GM12874 (cell line): ENCODE measurements around the gene BBS9.

Experiments used
- TF ChIP-seq, protein P1 (sequence below): IDR thresholded peaks from 2 replicates; pipeline ENCODE4 v1.5.1; 2011; ENCODE audit warnings: low read depth, mild to moderate bottlenecking, control low read depth, low read length, moderate library complexity; ENCODE audit not compliant: insufficient read depth

Gene BBS9

DNA sequence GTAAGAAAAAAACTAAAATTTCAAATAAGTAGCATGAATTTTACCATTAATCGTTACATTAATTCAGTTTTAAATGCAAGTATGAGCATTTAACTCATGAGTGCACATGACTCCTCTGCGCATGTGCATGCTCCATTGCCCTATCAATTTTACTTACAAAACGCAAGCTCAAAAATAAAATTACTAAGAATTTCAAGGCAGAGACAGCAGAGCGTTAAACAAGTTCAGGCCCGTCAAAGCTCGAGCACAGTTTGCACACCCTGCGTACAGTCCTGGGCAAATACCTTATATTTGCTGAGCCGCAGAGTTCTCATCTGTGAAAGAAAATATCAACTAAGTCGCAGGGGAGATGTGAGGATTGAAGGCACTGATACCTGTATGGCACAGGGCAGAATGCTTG lies 373.6 kb downstream of the BBS9 start:
- TF ChIP-seq, protein P1, sequence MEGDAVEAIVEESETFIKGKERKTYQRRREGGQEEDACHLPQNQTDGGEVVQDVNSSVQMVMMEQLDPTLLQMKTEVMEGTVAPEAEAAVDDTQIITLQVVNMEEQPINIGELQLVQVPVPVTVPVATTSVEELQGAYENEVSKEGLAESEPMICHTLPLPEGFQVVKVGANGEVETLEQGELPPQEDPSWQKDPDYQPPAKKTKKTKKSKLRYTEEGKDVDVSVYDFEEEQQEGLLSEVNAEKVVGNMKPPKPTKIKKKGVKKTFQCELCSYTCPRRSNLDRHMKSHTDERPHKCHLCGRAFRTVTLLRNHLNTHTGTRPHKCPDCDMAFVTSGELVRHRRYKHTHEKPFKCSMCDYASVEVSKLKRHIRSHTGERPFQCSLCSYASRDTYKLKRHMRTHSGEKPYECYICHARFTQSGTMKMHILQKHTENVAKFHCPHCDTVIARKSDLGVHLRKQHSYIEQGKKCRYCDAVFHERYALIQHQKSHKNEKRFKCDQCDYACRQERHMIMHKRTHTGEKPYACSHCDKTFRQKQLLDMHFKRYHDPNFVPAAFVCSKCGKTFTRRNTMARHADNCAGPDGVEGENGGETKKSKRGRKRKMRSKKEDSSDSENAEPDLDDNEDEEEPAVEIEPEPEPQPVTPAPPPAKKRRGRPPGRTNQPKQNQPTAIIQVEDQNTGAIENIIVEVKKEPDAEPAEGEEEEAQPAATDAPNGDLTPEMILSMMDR: no peak

GRCh38 chr7:33503736-33504135 lies 374.4 kb downstream of the BBS9 start:
- TF ChIP-seq, protein P1: no peak

DNA sequence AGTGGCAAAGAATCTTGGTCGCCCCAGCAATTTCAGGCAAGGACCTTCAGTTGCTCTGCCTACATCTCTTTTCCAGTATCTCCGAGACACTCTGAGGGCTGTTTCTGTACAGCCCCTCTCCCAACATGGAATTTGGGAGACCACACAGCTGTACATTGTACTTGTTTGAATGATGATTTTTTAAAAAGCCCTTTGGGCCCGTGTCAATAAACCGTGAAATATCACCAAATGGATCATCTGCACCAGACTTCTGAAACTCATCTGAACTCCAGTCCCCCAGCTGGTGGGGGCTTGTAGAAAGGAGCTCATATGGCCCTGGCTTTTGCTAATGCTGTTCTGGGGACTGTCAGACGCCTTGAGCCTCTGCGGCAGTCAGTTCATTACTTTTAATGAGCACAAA lies 374.9 kb downstream of the BBS9 start:
- TF ChIP-seq, protein P1: no peak

DNA sequence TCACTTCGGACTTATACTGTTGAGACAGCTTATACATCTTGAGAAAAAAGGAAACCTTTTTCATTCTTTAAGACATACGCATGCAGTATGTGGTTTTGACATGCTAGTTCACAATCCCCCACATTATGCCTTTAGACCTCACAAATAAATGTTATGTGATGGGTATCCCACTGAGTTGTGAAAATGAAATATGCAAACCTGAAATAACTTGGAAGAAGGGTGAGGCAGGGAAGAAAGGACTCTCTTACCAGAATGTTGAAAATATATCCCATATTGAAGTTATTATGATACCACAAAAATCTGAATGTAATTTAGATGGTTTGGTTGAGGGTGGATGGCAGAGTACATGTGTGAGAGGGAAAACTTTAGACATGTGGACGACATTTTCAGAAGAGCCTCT lies 379.8 kb downstream of the BBS9 start:
- TF ChIP-seq, protein P1: no peak

- TF ChIP-seq, protein P1: no peak
Measured at GRCh38 chr7:33511778-33512177, 382.4 kb downstream of the BBS9 start.

DNA sequence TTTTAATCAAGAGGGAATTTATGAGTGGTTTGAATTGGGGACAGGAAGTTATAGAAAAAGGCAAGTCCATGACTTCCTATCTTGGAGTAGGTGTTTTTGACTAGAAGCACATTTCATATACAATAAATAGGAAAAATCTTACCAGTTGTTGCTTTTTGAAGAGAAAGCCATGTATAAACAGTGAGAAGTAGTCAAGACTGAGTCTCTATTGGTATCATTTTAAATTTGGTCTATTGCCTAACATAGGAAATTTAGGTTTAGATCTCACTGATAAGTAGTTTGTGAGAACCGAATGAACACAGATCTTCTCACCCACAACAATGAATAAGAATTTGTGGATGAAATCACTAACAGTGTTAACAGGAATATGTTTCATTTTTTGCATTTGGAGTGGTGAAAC lies 387.2 kb downstream of the BBS9 start:
- TF ChIP-seq, protein P1: no peak

DNA sequence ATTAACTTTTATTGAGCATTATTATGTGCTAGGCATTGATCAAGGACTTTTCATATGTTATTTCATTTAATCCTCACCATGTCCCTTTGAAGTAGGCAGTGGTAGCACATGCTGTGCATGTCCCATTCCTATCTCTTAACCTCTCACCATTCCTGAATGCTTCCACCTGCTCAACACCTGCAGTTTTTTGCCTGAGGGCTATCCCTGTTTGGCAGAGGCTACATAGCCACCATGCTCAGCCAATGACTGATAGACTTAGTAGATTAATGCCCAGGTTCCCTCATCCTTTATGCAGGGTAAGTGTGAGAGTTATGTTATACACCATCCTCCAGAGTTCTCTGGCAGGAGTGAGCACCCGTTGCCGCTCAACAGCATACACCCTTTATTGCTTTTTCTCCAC lies 387.8 kb downstream of the BBS9 start:
- TF ChIP-seq, protein P1: no peak

DNA sequence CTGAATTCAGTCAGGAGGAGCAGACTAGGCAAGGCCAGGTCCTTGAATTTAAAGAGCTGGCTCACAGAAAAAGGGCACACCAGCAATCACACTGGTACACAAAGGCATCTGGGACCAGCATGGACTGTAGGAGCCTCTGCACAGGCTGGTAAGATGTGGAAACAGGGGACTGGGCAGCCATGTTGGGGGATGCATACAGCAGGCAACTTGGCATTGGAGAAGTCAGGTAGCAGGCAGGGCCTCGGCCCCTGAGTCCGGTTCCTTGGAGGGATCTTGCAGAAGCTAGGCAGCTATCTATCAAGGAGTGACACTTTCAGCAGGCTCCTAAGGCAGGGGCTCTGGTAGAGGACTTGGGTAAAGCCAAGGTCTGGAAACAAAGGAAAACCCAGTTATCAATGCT lies 399.7 kb downstream of the BBS9 start:
- TF ChIP-seq, protein P1: no peak
